ENCODE data around the gene CTSE.
"Not testable (repeated sequence)": the region's sequence is repeated elsewhere in the genome, so short reads cannot be mapped to it uniquely, and the experiment has no call there.

CTSE gene

DNA sequence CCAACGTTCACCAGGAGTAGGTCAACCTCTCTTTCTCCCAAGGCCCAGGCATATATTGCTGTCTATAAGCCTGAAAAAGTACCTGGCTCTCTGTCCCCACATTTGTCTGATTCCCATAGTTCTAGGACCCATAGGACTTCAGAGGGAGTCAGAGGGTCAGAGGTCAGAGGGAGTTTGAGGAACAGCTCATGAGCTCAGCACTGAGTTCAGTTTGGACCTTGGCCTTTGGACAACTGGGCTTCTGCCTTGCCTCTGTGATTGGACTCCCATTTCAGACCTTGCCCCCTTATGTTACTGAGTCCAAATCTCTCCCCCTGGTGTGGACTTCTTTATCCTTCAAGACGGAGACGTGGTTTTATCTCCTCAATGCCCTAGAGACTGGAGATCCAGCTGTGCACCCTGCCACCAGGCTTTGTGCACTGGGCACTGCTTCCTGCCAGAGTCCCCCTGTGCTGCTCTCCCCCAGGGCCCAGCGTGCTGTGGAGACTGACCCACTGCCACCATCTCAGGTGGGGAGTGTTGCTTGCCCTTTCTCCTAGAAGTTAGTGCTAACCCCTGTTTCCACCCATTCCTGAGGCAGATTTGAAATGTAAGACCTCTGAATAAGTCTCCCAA is 3.2 kb downstream of the CTSE start:
- DNase-seq (ENCODE audit: low spot score): no peak
- FAIRE-seq: no peak

DNA sequence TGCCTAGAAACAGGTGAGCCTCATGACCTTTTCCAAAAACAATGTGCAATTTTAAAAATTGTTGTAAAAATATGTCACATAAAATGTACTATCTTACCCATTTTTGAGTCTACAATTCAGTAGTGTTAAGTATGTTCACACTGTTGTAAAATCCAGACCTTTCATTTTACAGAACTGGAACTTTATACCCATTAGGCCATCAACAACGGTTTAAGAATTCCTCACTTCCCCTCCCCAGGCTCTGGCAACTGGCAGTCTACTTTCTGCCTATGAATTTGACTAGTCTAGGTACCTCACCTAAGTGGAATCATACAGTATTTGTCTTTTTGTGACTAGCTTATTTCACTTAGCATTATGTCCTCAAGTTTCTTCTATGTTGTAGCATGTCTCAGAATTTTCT is 8.6 kb downstream of the CTSE start:
- FAIRE-seq (no peak), DNase-seq (ENCODE audit: low spot score) (no peak)

GRCh38 chr1:206014601-206015000 is 9.1 kb downstream of the CTSE start:
- FAIRE-seq: no peak
- no peak for DNase-seq (ENCODE audit: low spot score)

DNA sequence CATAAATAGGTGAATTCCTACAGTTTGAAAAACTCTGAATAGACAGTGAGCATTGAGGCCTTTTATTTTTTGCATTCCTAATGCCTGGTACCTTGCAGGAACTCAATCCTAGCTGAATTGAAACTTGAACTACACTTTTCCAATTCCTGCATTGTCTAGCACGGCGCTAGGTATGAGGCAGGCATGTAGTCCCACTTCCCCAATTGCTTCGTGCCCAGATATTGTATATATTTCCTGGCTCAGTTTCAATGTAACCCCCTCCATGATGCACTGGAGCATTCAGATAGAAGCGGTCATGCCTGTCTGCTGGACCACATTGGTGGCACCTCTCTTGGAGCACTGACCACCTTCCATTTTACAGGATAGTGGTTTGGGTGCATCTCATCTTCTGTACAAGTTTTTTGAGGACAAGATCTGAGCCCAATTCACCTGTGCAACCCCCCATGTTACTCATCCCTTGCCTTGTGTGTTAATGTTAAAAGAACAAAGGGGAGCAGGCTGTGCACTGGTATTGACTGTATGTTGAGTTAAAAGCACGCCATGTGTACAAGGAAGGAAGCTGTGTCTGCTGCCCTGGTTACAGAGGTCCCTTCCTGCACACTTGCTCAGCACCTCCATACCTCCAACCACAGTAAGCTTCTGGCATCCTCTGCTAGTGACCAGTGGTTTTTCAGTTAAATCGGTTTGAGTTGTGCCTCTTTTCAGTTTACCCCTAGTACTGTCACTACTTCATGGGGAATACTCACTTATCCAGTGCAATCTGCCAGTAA is 10.5 kb downstream of the CTSE start:
- DNase-seq (ENCODE audit: low spot score): no peak
- no peak for FAIRE-seq

DNA sequence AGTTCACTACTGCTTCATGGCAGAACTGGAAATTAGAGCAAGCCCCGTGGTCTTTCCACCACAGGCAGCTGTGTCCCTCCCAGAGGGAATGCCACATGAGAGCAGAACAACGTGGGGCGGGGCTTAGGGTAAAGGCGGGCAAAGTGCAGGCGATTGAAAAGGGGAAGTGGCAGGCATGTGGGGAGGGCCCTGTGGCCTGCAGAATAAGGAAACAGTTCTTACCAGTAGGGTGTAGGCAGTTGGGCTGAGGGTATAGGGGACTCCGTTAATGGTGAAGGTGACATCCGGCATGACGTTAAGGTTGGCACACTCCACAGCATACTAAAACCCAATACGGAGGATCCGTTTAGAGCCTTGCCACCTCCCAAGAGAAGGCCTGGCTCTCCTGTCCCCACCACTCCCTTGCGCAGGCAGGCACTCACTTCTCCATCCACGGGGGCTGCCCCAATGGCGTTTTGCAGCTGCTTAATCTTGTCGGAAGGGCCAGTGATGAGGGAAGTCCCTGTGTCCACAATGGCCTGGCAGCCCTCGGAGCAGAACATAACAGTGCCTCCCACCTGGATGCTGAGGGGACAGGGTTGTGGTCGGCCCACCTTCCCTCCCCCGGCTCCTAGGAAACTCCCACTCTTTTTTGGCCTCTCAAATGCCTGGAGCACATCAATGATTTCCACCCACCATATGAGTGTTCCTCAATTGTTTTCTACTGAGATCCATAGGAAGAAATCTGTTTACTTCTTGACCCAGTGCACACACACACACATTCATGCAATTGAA is 11.4 kb downstream of the CTSE start:
- no peak for DNase-seq (ENCODE audit: low spot score)
- FAIRE-seq: no peak

DNA sequence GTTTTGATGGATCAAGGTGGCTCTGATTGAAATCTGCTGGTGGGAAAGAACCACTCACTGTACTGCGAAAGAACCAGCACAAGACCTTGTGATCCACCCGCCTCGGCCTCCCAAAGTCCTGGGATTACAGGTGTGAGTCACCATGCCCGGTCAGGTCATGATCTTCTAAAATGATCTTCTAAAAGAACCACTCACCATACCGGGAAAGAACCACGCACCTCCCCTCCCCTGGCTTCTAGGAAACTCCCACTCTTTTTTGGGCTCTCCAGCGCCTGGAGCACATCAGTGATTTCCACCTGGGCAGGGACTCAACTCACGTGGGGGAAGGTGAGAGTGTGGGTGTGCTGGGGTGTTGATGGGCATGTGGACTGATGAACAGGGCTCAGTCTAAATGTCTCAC is 12.6 kb downstream of the CTSE start:
- DNase-seq (ENCODE audit: low spot score): no peak
- no peak for FAIRE-seq

DNA sequence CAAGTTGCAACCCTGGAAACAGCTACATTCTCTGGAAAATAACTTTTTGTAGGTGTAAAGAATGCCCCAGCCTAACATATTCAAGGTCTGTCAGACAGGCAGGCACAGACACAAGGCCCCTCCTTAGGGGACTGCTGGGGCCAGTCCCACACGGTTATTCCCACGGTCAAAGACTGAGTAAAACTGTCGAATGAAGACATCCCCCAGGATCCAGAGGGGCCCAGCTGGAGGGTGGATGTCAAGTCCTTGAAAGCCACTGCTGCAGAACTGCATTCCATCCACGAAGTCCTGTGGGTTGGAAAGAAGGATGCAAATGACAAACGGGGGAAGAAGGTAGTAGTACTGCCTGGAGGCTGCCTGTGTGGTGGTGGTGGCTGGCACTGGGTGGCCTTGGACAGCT is 13.6 kb downstream of the CTSE start:
- DNase-seq (ENCODE audit: low spot score) (no peak), FAIRE-seq (no peak)

DNA sequence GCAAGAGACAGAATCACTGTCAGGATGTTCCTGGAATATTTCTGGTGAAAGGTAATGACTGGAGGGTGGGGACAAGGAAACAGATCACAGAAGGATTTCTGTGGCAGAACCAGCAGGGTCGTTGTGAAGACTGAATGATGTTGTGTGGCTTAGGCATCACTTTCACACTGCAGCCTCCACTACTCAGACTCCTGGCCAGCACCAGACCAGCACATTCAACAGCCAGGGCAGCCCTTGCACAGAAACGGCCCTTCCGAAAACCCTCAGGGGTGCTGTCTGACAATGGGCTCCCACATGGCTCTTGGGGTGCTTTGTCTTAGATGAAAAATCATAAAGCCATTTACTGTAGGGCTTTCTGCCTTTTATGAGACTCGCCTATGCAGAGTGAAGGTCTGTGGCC is 16.7 kb downstream of the CTSE start:
- DNase-seq (ENCODE audit: low spot score) (no peak), FAIRE-seq (no peak)

GRCh38 chr1:206005778-206006180 is 17.9 kb downstream of the CTSE start:
- DNase-seq (ENCODE audit: low spot score): no peak
- FAIRE-seq: no peak

- FAIRE-seq (no peak), DNase-seq (ENCODE audit: low spot score) (no peak)
Observed at GRCh38 chr1:206005234-206005633, 18.5 kb downstream of the CTSE start.

DNA sequence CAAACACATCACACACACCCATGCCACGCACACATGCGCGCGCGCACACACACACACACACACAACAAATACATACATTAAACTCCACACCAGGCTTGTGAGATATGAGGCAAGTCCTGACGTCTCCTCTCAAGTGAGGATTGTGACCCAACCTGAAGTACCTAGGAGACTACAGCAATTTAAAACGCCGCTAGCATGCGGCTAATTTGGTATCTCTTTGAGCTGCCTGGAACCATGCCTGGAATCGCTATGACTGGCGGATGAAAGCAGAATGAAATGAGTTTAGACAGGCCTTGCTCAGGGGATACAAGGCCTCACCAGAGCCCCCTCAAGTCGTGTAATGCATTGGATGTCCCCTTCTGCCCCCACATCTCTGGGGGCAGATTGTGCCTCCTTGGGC is 18.9 kb downstream of the CTSE start:
- DNase-seq (ENCODE audit: low spot score): no peak
- FAIRE-seq: no peak

DNA sequence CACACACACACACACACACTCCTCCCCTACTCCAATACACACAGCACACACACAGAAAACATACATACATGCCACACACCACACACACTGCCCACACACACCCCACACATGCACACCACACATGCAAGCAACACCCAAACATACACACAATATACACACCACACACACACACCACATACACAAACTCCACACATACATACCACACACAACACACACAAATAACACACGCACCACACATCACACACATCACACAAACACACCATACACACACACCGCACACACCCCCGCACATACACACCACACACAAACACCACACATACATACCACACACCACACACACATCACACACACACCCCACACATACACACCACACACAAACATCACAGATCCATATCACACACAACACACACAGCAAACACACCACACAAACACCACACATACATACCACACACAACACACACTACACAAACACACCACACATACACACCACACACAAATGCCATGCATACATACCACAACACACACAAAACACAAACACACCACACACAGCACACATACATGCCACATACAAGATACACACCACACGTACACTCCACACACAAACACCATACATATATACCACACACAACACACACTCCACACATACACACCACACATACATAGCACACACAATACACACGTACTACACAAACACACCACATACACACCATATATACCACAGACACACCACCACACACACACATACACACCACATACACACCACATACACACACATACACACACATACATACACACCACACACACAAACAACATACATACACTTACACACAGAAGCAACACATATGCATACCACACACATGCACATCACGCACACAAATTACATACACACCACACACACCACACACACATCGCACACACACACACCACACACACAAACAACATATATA is 19.6 kb downstream of the CTSE start:
- FAIRE-seq (no peak), DNase-seq (ENCODE audit: low spot score) (no peak)

DNA sequence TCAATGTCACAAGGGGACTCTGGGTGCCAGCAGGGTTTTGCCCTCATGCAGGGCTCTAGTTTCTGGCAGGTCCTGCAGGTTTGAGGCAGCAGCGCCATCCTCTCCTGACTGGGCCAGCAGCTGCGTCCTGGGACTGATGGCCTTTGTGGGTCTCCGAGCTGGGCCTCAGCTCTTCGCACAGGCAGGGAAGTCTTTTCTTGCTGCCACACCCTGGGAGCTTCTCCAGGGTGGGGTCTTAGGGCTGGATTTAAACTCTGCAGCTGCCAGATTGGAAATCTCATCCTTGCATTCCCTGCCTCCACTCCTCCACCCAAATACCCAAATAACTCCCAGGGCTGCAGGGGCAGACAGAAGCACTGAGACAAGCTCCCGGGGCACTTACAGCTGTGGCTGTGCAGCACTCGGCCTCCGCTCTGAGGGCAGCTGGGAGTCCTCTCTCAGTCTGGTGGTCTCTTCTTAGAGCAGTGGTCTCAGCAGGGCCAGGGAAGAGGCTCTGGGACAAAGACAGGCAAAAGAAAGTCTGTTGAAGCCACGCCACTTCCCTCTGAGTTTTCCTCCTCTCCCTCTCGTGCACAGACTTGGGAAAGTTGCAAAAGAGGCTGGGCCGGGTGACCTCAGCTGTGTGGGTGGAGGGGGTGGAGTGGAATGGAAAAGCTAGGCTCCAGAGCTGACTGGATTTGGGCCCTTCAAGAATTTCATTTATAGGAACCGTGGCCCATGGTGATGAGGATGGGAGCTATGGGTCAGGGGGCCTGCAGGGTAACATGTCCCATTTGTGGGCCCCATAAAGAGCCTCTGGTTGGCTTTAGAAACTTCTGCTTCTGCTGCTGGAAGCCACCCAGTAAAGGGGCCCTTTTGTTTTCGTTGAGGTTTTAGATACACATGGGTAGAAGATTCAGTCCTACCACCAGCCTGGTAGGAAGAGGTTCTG is 20.6 kb downstream of the CTSE start, which contains the start of gene RAB7B:
TSS of gene RAB7B (minus strand) at position 525 of the 931 bp plus-strand sequence. CDS start 9,260 bp downstream, outside the sequence.
- FAIRE-seq: no peak
- DNase-seq (ENCODE audit: low spot score): peak; percentile 68

DNA sequence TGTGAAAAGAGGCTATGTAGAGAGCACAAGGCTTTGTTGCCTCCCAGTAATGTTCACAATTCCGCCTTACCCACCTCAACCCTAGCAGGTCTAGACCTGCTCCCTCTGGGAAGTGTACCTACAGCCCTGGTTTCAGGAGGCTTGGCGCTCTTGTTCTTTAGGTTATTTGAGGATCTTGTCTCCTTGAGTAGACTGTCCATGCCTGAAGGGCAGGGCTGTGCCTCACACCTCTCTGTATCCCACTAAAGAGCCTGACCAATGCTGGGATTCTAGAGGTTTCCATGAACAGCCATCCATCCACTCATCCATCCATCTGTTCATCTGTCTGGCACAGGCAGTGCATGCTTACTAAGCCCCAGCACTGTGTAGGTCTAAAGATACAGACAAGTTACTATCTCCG is 21.5 kb downstream of the CTSE start:
- FAIRE-seq (no peak), DNase-seq (ENCODE audit: low spot score) (no peak)

GRCh38 chr1:206001476-206001888 is 22.2 kb downstream of the CTSE start:
- DNase-seq (ENCODE audit: low spot score) (peak; percentile 91), FAIRE-seq (no peak)

DNA sequence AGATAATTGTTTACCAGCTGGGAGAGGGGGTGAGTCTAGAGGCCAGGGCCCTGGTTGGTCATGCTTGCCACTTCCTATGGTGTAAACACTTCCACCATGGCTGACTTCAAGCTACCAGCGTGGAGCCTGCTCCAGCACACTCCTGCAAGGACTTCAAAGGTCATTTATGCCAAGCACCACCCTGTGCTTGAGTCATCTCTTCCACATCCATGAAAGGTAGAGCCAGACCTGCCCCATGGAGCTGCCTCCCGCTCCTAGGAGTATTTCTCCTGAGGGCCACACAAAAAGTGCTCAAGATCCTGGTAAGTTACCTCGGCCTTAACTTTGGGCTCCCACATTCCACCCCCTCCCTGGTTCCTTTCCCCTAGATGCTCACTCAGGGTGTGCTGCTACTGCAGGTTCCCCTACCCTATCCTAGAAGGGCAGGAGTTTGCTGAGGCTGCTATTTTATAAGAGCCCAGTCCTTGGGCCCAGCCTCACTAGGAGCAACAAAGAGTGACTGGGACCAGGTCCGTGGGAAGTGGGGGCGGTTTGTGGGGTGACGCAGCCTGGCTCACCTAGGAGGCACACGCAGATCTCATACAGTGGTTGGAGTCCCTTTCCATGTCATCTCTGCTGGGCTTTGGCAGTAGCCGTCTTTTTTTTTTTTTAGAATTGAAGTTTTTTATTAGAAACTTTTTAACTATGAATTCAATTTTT is 22.9 kb downstream of the CTSE start:
- DNase-seq (ENCODE audit: low spot score) (peak; percentile 50), FAIRE-seq (no peak)

DNA sequence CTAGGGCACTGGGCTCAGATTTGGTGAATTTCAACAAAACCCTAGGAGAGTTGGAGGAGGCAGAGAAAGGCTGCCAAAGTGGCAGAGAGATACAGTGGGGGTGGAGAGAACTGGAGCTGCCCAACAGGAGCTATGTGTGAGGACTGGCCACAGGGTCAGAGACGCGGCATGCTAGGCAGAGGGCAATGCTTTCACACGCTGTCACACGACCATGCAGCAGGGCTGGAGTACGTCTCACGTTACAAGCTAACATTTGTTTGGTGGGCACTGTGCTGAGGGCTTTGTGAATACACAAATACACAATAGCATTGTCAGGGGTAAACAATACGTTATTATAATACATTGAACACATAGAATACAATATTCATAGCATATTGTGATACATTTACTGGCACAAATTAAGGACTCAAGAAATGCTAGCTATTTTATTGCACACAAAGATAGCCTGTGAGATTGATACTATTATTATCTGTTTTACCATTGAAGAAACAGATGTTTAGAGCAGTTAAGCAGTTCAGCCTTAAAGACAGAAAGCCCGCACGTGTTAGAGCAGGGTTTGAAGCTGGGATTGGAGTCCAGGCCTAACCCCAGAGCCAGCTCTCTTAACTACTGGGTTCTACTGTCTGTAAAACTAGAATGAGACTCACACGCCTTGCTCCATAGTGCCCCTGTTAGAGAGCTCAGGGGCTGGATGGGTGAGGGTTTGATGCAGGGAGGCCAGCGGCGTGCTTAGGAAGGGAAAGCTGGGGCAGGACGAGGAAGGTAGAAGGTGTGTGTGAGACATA is 25.0 kb downstream of the CTSE start:
- no peak for FAIRE-seq
- DNase-seq (ENCODE audit: low spot score): no peak

- not testable (repeated sequence) for FAIRE-seq; DNase-seq (ENCODE audit: low spot score)
Observed at GRCh38 chr1:205996641-205997040, 27.1 kb downstream of the CTSE start.

DNA sequence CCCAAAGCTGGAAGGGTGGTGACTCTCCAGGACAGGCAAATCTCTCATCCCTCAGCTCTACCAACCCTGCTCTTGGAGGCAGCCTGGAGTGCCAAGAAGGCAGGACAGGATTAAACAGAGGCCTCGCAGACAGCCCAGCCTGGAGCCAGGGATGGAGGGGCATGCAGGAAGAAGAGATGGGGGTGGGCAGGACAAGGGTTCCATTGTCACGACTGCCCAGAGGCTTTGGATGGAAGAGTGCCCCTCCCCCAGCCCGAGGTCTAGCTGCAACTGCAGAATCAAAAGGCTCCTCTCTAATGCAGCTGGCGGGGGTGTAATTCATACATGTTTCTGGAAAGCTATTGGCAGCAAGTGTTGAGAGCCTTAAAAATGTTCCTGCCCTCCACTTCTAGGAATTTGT is 29.3 kb downstream of the CTSE start:
- FAIRE-seq (no peak), DNase-seq (ENCODE audit: low spot score) (no peak)
